ENCODE measurements around the gene NKRF.
"Not testable (repeated sequence)": the region's sequence is repeated elsewhere in the genome, so short reads cannot be mapped to it uniquely, and the experiment has no call there.

NKRF gene

DNA sequence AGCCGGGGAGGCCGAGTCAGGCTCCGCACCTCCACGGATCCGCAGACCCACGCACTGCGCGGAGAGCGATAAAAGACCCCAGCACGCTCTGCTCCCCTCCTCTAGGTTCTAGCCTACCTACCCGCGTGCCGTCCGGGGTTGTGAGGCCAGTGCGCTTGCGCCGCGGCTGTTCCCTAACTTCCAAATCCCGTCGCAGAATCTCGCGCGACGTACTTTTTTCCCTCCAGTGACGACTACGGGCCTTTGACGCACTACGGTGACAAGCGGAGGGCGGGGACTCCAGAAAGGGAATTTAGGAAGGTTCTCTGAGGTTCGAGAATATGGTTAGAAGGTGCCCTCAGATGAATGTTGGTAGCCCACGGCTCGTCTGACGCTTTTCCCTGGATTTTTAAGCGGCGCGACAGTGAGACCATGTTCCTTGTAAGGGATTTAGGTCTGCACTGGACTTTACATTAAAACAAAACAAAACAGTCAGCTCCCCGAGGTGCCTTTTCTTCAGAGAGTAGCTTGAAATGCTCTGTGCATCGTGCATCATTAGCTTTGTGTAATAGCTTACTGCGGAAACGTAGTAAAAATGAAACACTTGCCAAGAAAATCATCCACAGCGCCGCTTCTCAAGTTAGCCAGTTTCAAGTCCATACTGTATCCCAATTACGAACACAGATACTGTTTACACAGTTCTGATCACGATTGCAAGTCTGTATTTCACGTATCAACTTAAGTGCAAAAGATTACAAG is at the start of gene NKRF:
Gene NKRF, minus strand, starts transcription at position 145 of the 738 bp plus-strand sequence.
- peak; percentile 97 for DNase-seq

- no peak for DNase-seq
Observed at GRCh38 chrX:119655125-119655524, 48.9 kb upstream of the NKRF start.

DNA sequence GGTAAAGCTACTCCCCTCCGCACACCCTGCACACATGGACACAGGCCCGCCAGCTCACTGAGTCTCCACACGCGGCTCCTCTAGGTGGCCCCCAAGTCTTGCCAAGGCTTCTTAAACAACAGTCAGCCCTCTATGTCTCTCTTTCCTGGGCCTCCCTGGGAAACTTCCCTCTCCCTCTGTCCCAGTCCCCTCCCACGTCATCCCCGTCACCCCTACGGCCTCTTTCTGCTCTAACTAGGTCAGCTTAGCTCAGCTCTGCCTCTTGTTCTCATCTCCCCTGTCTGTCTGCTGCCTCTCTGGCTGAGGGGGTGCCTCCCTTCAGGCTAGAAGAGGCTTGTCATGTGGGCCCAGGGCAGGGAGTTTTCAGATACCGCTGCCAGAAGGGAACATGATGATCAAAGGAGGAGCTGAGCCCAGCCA is 47.9 kb upstream of the NKRF start:
- DNase-seq: no peak

- no peak for DNase-seq
Observed at GRCh38 chrX:119648421-119648775, 42.2 kb upstream of the NKRF start.

- DNase-seq: no peak
Observed at GRCh38 chrX:119647552-119648420, 41.6 kb upstream of the NKRF start.

DNA sequence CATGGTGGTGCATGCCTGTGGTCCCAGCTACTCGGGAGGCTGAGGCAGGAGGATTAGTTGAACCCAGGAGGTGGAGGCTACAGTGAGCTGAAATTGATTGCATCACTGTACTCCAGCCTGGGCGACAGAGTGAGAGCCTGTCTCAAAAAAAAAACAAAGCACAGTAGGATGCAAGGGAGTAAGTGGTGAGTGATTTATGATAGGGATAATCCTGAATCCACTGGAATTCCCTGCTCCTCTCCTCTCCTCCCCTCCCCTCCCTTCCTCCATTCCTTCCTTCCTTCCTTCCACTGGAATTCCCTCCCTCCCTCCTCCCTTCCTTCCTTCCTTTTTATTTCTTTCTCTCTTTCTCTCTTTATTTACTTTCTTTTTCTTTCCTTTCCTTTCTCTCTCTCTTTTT is 40.9 kb upstream of the NKRF start:
- no peak for DNase-seq

- DNase-seq: no peak
Observed at GRCh38 chrX:119646515-119646914, 40.3 kb upstream of the NKRF start.

- no peak for DNase-seq
Observed at GRCh38 chrX:119643696-119644095, 37.5 kb upstream of the NKRF start.

DNA sequence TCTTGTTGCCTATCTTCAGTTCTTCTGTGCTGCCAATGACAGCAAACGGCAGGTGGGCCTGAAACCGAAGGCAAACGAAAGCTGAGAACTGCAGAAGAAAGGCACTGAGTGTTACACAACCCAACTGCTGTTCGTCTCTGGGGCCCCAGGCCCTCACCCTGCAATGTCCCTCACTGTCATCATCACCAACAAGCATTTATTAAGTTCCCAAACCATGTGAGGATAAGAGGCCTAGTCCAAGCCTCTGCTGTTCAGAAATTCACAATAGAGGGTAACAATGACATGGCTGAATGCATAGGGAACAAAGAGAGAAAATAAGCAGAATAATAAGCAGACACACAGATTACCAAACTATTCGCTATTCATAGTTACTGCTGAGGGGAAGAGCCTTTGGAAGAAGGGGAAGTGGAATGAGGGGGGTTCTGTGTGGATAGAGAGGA is 34.5 kb upstream of the NKRF start:
- DNase-seq: no peak

DNA sequence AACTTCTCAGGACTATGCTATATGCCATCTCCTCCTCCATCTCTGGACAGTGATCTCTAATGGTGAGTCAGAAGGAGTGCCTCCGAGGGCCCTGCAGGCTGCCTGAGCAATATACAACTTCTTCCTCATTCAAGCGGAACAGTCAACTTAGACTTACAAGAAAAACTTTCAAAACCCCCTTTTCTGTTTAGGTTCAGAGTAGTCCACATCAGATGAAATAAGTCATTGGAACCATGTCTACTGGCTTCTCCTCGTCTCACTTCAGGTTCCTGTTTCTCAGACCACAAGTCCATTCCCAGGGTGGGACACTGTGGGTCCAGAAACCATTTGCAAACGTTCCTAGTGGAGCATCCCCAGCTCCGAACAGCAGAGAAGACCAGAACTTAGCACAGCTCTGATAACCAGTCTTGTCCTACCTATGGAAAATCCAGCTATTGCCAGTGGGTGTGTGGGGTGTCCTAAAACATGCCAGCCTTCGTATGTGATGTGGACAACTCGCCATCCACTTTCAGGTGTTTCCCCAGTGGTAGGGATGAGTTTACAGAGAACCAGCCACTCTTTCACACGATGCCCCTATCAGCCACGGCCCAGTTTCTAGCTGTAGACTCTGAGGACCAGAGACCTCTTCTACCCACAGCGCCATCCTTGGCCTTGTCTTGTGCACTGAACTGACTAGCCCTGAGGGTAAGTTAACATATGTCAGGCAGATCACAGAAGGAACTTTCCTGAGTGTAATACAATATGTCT is 32.7 kb upstream of the NKRF start:
- DNase-seq: no peak

DNA sequence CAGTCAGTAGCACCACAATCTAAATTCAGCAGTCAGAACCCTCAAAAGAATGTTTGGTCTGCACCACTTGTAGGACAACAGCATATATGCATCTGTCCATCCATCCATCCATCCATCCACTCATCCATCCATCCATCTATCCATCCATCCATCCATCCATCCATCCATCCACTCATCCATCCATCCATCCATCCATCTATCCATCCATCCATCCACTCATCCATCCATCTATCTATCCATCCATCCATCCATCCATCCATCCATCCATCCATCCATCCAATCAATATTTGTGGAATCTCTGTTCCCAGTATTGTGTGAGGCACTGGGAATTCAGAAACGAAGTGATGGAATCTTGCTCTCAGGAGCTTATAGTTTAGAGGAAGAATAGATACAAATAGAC is 31.2 kb upstream of the NKRF start:
- DNase-seq: not testable (repeated sequence)

DNA sequence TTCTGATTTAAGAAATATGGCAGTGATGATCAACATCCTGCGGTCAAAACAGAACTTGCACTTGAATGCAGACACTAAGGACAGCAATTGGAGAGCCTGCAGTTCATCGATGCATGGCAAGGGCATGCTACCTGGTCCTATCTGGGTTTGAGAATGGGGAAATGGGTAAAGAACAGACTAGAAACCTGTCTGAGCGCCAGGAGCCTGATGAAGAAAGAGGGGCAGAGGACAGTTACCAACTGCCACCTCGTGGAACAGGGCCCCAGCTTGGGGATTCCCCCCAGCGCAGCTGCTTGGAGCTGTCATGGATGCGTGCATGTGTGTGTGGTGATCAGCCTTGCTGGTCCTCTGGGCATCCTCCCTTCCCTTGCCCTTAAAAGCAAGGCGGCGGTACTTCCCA is 30.2 kb upstream of the NKRF start:
- no peak for DNase-seq

DNA sequence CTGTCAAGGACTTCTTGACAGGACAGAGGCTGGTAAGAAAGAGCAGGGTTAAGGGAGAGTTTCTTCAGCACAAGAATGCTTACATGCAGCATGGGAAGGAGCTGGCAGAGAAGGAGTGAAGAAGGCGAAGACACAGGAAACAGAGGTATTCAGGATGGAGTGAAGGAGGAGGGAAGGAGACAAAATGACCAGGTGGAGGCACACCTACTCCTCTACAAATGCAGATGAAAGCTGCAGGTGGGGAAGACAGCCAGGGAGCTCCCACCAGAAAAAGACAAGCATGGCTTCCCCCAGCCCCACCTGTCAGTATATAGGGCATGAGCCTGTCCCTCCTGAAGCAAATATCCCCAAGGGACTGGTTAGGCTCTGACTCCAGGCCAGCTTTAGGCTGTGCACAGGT is 29.6 kb upstream of the NKRF start:
- no peak for DNase-seq

DNA sequence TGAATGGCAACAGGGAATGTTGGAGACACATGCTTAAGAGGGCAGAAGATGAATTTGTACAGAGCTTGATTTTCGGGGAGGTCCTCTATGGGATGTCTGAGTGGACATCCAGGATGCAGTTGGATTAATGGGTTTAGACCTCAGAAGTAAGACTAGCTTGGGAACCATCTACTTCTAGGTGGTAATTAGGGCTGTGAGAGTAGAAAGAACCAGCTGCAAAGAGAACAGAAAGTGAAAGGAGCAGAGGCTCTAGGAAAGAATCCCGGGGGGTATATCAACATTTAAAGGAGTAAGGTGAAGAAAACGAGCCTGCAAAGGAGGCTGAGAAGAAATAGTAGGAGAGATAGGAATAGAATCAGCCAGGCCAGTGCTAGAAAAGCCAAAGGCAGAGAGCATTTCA is 29.0 kb upstream of the NKRF start:
- no peak for DNase-seq

GRCh38 chrX:119625843-119626242 is 19.6 kb upstream of the NKRF start:
- DNase-seq: no peak

DNA sequence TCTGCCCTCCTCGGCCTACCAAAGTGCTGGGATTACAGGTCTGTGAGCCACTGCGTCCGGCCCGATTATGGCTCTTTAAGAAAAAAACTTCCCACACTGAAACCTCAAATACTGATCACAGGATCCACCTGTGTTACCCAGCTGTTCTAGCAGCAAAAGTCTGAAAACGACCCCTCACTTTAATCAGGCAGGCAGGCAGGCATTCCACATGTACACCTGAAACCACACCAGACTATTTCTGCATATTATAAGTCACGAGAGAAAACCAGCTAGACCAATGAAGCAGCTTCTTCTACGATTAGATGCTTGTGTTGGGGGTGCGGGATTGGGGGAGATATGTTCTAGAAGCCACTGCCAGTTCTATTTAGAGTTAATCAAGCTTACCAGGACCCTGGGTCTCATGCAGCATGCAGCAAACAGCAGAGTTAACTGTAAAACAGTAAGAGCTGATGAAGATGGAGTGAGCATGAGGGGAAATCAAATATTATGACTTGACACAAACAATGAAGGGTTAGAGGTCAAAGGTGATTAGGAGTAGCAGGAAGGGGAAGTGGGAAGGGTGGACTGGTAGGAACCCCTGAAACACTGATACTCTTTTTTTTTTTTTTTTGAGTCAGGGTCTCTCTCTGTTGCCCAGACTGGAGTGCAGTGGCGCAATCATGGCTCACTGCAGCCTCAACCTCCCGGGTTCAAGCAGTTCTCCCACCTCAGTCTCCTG is 18.9 kb upstream of the NKRF start:
- DNase-seq: no peak

DNA sequence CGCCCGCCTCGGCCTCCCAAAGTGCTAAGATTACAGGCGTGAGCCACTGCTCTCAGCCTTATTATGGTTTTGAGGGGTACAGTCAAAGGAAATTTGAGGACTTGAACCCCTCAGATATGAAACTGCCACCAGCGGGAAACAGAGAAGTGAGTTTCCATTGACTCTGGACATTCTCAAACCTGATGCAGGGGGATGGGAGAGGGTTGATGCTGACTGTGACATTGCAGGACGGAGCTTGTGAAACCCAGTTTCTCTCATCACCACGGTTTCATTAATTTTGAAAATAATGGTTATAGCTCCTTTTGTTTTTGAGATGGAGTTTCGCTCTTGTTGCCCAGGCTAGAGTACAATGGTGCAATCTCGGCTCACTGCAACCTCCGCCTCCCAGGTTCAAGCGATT is 18.2 kb upstream of the NKRF start:
- DNase-seq: no peak

GRCh38 chrX:119622356-119623232 is 16.4 kb upstream of the NKRF start:
- no peak for DNase-seq

DNA sequence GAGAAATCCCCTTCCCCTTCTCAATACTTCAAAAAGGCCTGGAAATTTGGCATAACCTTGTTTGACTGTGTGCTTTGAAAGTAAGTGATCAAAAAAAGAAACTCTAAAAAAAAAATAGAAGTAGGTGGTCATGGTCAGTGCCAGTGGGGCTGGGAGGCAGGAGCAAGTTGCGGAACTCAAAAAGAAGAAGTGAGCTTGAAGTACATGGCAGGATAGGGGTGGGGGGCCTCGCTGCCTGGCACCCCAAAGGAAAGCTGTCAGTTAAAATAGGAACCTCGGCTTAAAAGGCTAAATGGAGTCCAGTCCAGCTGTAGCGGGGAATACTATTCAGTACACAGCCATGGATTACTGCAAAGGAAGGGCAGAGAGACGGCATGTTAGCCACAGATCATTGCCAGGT is 12.2 kb upstream of the NKRF start:
- DNase-seq: no peak

DNA sequence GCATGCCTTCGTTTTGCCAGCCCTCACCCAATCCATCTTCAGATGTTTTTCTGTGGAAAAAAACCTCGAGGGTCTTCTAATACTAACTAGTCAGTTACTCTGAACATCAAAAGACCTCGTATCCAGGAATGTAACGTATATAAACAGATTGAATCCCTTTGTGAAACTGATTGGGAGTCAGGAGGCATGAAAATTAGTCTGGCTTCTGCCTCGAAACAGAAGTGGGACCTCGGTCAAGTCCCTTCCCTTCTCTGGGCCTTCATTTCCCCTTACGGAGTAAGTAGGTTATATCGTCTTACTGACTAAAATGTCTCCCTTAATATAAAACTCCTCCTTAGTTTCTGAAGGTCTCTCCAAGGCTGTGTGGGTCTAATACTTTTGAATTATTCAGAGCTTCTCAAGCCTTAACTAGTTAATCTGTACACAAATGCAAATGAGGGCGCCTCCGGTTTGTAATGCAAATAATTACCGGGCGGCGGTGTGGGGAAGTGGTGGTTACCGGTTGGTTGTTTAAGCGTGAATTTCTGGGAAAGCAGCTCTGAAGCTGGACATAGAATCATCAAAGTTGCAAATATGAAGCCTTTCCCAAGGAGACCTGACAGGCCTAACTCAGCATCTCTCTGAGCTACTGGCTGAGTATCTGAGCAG is 11.4 kb upstream of the NKRF start:
- no peak for DNase-seq

DNA sequence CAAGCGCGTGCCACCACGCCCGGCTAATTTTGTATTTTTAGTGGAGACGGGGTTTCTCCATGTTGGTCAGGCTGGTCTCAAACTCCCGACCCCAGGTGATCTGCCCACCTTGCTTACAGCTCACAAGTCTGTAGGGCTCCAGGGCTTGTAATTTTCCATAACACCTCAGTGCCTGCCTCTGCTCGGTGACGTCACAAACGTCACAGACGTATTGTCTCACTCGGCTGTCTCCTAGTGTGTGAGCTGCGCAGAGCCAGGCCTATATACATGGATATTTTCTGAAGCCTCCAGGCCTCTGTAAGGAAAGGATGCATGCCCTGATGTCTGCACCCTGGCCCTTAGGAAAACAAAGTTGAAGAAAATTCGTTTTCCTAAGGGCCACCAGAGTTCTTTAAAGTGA is 8.6 kb upstream of the NKRF start:
- no peak for DNase-seq

Data from NCI-H748 treated with DMSO at 0.1 percent for 48 hours (cell line).